ENCODE results near the gene CRHR1. TPM values are rescaled to one million over a fixed set of nuclear protein-coding genes. Genes with fewer than 3 reads are reported as not detected.

The CRHR1 gene
- total RNA-seq, 2 experiments from 2014 or later = not detected

DNA sequence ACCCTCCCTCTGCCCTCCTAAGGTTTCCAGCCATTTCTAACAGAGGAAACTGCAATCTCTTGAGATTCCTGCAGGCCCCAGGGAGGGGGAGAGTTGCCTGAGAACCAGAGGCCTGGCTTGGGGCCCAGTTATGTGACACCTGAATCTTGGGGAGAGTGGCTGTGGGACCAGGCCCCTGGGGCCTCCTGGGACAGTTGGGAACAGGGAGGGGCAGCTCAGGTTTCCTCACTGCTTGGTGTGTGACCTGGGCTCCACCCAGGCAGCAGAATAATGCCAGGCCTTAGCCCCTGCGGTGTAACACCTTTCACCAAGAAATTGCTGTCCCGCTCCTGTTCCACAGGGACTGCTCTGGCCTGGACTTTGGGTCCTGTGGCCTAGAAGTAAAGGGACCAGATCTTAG is 44.3 kb upstream of the CRHR1 start:
- no peaks in the 10 kb centered on the region for H3K4me1 Mint-ChIP-seq (ENCODE audit: low read depth)
- Histone ChIP-seq H3K27ac (ENCODE audit: low read depth in 1 of 2, low read length in 2 of 2) (no peak overlapping the region), H3K36me3 (ENCODE audit: insufficient read depth, low read length) (no peaks in the 10 kb centered on the region), H3K9me3 (ENCODE audit: control insufficient read depth in 1 of 2, insufficient read depth in 1 of 2, low read length in 2 of 2) (peaks cover 0 to 5% of the 10 kb centered on the region in 2 experiments), H3K27me3 (ENCODE audit: control insufficient read depth in 1 of 2, insufficient read depth in 2 of 2, low read length in 2 of 2) (peaks cover 0 to 3% of the 10 kb centered on the region in 2 experiments), H3K4me3 (ENCODE audit: low read length) (no peak overlapping the region), H3K4me1 (ENCODE audit: insufficient read depth, low read length) (no peaks in the 10 kb centered on the region)
- no peaks in the 10 kb centered on the region for H3K9me3 Mint-ChIP-seq
- H3K27me3 Mint-ChIP-seq = peaks cover 29% of the 10 kb centered on the region
- ATAC-seq (ENCODE audit: poor library complexity) (no peak), DNase-seq (no peak)
- H3K36me3 Mint-ChIP-seq (ENCODE audit: low read depth) = no peaks in the 10 kb centered on the region
- TF ChIP-seq, protein P1, sequence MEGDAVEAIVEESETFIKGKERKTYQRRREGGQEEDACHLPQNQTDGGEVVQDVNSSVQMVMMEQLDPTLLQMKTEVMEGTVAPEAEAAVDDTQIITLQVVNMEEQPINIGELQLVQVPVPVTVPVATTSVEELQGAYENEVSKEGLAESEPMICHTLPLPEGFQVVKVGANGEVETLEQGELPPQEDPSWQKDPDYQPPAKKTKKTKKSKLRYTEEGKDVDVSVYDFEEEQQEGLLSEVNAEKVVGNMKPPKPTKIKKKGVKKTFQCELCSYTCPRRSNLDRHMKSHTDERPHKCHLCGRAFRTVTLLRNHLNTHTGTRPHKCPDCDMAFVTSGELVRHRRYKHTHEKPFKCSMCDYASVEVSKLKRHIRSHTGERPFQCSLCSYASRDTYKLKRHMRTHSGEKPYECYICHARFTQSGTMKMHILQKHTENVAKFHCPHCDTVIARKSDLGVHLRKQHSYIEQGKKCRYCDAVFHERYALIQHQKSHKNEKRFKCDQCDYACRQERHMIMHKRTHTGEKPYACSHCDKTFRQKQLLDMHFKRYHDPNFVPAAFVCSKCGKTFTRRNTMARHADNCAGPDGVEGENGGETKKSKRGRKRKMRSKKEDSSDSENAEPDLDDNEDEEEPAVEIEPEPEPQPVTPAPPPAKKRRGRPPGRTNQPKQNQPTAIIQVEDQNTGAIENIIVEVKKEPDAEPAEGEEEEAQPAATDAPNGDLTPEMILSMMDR (IDR thresholded peaks at IDR 0.05) = no peak
- CTCF ChIA-PET = no interaction called here
- no peak overlapping the region for H3K4me3 Mint-ChIP-seq
- H3K27ac Mint-ChIP-seq = no peak overlapping the region
- POLR2A ChIA-PET = no interaction called here
- intact Hi-C loops (cut with DNase I, micrococcal nuclease) = no loop called here

DNA sequence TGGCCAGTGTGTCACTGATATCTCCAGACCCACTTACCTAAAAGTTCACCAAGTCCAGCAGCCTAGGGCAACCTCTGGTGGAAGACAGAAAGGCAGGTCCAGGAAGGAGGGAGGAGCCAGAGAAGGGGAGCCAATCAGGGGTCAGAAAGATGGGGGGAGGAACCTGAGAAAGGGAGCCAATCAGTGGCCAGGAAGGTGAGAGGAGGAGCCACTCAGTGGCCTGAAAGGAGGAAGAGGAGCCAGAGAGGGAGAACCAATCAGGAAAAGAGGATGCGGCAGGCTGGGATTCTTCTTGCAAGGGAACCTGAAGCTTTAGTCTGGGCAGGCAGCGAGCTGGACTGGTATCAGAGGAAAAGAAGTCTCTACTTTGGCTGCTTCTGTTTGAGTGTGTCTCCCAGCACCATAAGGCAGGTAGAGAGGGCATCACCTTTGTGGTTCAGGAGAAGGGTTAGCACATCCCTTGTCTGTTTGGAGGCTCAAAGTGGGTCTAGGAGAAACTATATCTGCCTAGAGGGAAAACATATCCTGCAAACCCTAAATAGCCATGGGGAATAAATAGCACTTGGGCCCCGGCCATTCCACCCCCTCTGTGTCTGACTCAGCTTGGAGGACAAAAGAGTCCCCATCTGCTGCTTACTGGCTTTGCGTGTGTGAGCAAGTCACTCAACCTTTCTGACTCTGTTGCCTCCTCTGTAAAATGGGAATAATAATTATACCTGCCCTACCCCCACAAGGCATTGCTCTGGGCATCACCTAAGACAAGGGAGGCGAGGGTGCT is 43.4 kb upstream of the CRHR1 start:
- no peak for ATAC-seq (ENCODE audit: poor library complexity)
- no peak overlapping the region for H3K4me3 Mint-ChIP-seq
- Histone ChIP-seq H3K27me3 (ENCODE audit: control insufficient read depth in 1 of 2, insufficient read depth in 2 of 2, low read length in 2 of 2) (peaks cover 3% of the 10 kb centered on the region in 2 experiments), H3K9me3 (ENCODE audit: control insufficient read depth in 1 of 2, insufficient read depth in 1 of 2, low read length in 2 of 2) (peaks cover 0 to 5% of the 10 kb centered on the region in 2 experiments), H3K27ac (ENCODE audit: low read depth in 1 of 2, low read length in 2 of 2) (no peak overlapping the region), H3K4me3 (ENCODE audit: low read length) (no peak overlapping the region), H3K4me1 (ENCODE audit: insufficient read depth, low read length) (no peaks in the 10 kb centered on the region), H3K36me3 (ENCODE audit: insufficient read depth, low read length) (no peaks in the 10 kb centered on the region)
- H3K9me3 Mint-ChIP-seq = no peaks in the 10 kb centered on the region
- CTCF ChIA-PET = no interaction called here
- H3K4me1 Mint-ChIP-seq (ENCODE audit: low read depth) = no peaks in the 10 kb centered on the region
- H3K27me3 Mint-ChIP-seq = peaks cover 29% of the 10 kb centered on the region
- POLR2A ChIA-PET = no interaction called here
- H3K36me3 Mint-ChIP-seq (ENCODE audit: low read depth) = no peaks in the 10 kb centered on the region
- intact Hi-C loops (cut with DNase I, micrococcal nuclease) = no loop called here
- TF ChIP-seq, protein P1 (IDR thresholded peaks at IDR 0.05) = no peak
- DNase-seq = peak in 2 of 14 experiments; percentile 5 to 38
- H3K27ac Mint-ChIP-seq = no peak overlapping the region

DNA sequence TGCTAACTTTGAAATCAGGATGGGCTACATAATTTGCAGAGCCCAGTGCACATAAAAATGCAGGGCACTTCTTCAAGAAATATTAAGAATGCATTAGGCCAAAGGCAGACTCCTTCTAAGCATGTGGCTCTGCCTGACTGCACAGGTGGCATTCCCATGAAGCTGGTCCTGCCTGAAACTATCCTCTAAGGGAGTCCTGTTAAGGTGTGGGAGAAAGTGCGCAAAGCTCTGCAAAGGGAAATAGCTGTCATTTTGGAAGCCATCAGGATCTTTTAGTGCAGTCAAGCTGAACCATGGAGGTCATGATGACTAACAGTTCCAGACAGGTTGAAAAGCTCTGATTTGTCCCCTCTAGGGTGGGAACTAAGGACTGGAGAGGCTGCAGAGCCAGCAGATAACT is 41.9 kb upstream of the CRHR1 start:
- intact Hi-C loops (cut with DNase I, micrococcal nuclease) = no loop called here
- peaks cover 0 to 5% of the 10 kb centered on the region in 2 experiments for H3K9me3 ChIP-seq (ENCODE audit: control insufficient read depth in 1 of 2, insufficient read depth in 1 of 2, low read length in 2 of 2)
- H3K27me3 Mint-ChIP-seq = peaks cover 33% of the 10 kb centered on the region
- no peaks in the 10 kb centered on the region for H3K36me3 Mint-ChIP-seq (ENCODE audit: low read depth)
- H3K27ac ChIP-seq (ENCODE audit: low read depth in 1 of 2, low read length in 2 of 2) = no peak overlapping the region
- H3K27ac Mint-ChIP-seq = no peak overlapping the region
- no peak overlapping the region for H3K4me3 Mint-ChIP-seq
- TF ChIP-seq, protein P1 (IDR thresholded peaks at IDR 0.05) = no peak
- ATAC-seq (ENCODE audit: poor library complexity) (no peak), DNase-seq (no peak)
- ChIA-PET POLR2A (no interaction called here), CTCF (interaction anchor here (0.9 kb wide), 1 partner anchor 80 kb away, joined by 4 read pairs; no protein-coding TSS in a partner anchor)
- H3K4me3 ChIP-seq (ENCODE audit: low read length) = no peak overlapping the region
- H3K4me1 Mint-ChIP-seq (ENCODE audit: low read depth) = no peaks in the 10 kb centered on the region
- H3K9me3 Mint-ChIP-seq = no peaks in the 10 kb centered on the region
- H3K36me3 ChIP-seq (ENCODE audit: insufficient read depth, low read length) = no peaks in the 10 kb centered on the region
- no peaks in the 10 kb centered on the region for H3K4me1 ChIP-seq (ENCODE audit: insufficient read depth, low read length)
- peaks cover 3% of the 10 kb centered on the region in 2 experiments for H3K27me3 ChIP-seq (ENCODE audit: control insufficient read depth in 1 of 2, insufficient read depth in 2 of 2, low read length in 2 of 2)

All from CD4-positive, alpha-beta T cell (primary cell).